Measurements from ENCODE around the gene UBE3D. TPM values are rescaled to one million over a fixed set of nuclear protein-coding genes. Genes with fewer than 3 reads are reported as not detected.

Gene UBE3D
- total RNA-seq, 1 experiment from 2014 or later = 38.0 TPM

GRCh38 chr6:82924799-82925535 is 140.7 kb downstream of the UBE3D start:
- TF ChIP-seq EZH2 (IDR thresholded peaks at IDR 0.05; ENCODE audit: borderline replicate concordance, low read depth, low read length, poor library complexity, severe bottlenecking) = no peak
- TF ChIP-seq CTCF (conservative IDR thresholded peaks at IDR 0.05; ENCODE audit: low read depth, low read length) = no peak
- intact Hi-C loops (cut with micrococcal nuclease; ENCODE audit: unreplicated experiment) = no loop called here

DNA sequence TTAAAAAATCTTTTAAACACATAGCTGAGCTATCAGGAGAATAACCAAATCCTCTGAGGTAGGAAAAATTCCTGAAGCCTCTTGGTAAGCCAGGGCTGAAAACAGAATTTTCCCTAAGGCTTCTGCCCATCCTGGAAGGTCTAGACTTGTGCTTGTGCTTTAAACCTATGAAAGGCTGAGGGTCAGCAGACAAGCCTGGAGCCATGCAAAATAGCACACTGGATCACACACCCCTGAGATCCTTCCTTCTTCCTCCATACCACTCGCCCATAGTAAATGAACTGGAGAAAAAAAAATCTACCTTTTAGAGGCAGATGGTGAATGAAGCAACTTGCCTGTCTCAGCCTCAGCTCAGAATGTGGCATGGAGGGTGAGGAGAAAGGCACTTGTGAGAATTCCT is 144.4 kb downstream of the UBE3D start:
- ChIA-PET POLR2A (ENCODE audit: low non-redundant PET) (no interaction called here), CTCF (no interaction called here)
- Histone ChIP-seq H3K27me3 (replicated peaks; ENCODE audit: insufficient read depth, low read depth, low read length, poor library complexity) (no peaks in the 10 kb centered on the region), H3K9me3 (ENCODE audit: low read depth, low read length, poor library complexity, severe bottlenecking) (peaks cover 10% of the 10 kb centered on the region), H3K4me1 (ENCODE audit: insufficient read depth, low read length, poor library complexity, severe bottlenecking) (no peaks in the 10 kb centered on the region), H3K4me3 (ENCODE audit: low read depth, low read length, poor library complexity, severe bottlenecking) (no peak overlapping the region), H3K27ac (ENCODE audit: low read depth, low read length, poor library complexity, severe bottlenecking) (no peak overlapping the region), H3K36me3 (ENCODE audit: insufficient read depth, low read length, poor library complexity, severe bottlenecking) (peaks cover 3% of the 10 kb centered on the region)
- DNase-seq (ENCODE audit: low spot score) = no peak
- intact Hi-C loops (cut with micrococcal nuclease; ENCODE audit: unreplicated experiment) = no loop called here
- TF ChIP-seq EZH2 (IDR thresholded peaks at IDR 0.05; ENCODE audit: borderline replicate concordance, low read depth, low read length, poor library complexity, severe bottlenecking) (no peak), CTCF (conservative IDR thresholded peaks at IDR 0.05; ENCODE audit: low read depth, low read length) (no peak)
- no TSS peak for BruUV-seq (replicated peaks)

More at GRCh38 chr6:82924799-82925535, 140.7 kb downstream of the UBE3D start:
- no TSS peak for BruUV-seq (replicated peaks)
- CTCF ChIA-PET = no interaction called here
- DNase-seq (ENCODE audit: low spot score) = no peak
- no peak overlapping the region for H3K4me3 ChIP-seq (ENCODE audit: low read depth, low read length, poor library complexity, severe bottlenecking)
- no peak overlapping the region for H3K27ac ChIP-seq (ENCODE audit: low read depth, low read length, poor library complexity, severe bottlenecking)
- no peaks in the 10 kb centered on the region for H3K27me3 ChIP-seq (replicated peaks; ENCODE audit: insufficient read depth, low read depth, low read length, poor library complexity)
- POLR2A ChIA-PET (ENCODE audit: low non-redundant PET) = no interaction called here
- no peaks in the 10 kb centered on the region for H3K4me1 ChIP-seq (ENCODE audit: insufficient read depth, low read length, poor library complexity, severe bottlenecking)
- H3K36me3 ChIP-seq (ENCODE audit: insufficient read depth, low read length, poor library complexity, severe bottlenecking) = no peaks in the 10 kb centered on the region
- peaks cover under 1% of the 10 kb centered on the region for H3K9me3 ChIP-seq (ENCODE audit: low read depth, low read length, poor library complexity, severe bottlenecking)

- ChIA-PET POLR2A (ENCODE audit: low non-redundant PET) (no interaction called here), CTCF (no interaction called here)
- intact Hi-C loops (cut with micrococcal nuclease; ENCODE audit: unreplicated experiment) = no loop called here
- Histone ChIP-seq H3K36me3 (ENCODE audit: insufficient read depth, low read length, poor library complexity, severe bottlenecking) (peaks cover 3% of the 10 kb centered on the region), H3K9me3 (ENCODE audit: low read depth, low read length, poor library complexity, severe bottlenecking) (peaks cover 10% of the 10 kb centered on the region), H3K27me3 (replicated peaks; ENCODE audit: insufficient read depth, low read depth, low read length, poor library complexity) (no peaks in the 10 kb centered on the region), H3K4me1 (ENCODE audit: insufficient read depth, low read length, poor library complexity, severe bottlenecking) (no peaks in the 10 kb centered on the region), H3K27ac (ENCODE audit: low read depth, low read length, poor library complexity, severe bottlenecking) (no peak overlapping the region), H3K4me3 (ENCODE audit: low read depth, low read length, poor library complexity, severe bottlenecking) (no peak overlapping the region)
- no TSS peak for BruUV-seq (replicated peaks)
- no peak for DNase-seq (ENCODE audit: low spot score)
- TF ChIP-seq CTCF (conservative IDR thresholded peaks at IDR 0.05; ENCODE audit: low read depth, low read length) = no peak
- TF ChIP-seq EZH2 (IDR thresholded peaks at IDR 0.05; ENCODE audit: borderline replicate concordance, low read depth, low read length, poor library complexity, severe bottlenecking) = no peak
Observed at GRCh38 chr6:82917346-82918064, 148.1 kb downstream of the UBE3D start.
